Activated CD4-positive, alpha-beta T cell treated with anti-CD3 and anti-CD28 coated beads, Interleukin-2, amount 50 U/mL, for 48 hours (primary cell): ENCODE data around the gene ASTN1.

ENCODE experiments used
- DNase-seq, 2 experiments: peaks; one replicate each; pipeline ENCODE4 v3.0.0-alpha.2; 2020

The ASTN1 gene

DNA sequence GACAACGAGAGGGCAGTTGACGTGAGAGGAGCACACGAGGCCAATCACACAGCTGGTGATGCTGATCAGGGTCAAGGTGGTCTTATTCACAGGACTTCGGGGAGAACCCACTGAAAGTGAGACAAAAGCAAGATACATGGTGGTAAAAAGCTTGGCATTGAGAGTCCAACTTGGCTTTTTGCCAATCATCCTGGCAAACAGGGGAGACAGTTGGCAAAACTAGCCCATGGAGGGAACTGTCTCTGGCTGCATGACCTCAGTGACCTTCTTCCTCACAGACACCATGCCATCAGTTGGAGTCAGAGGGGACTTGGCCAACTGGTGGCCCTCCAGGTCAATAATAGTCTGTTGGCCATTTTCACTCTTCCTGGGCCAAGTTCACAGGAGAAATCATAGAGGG is 139.9 kb downstream of the ASTN1 start:
- no peak for DNase-seq

DNA sequence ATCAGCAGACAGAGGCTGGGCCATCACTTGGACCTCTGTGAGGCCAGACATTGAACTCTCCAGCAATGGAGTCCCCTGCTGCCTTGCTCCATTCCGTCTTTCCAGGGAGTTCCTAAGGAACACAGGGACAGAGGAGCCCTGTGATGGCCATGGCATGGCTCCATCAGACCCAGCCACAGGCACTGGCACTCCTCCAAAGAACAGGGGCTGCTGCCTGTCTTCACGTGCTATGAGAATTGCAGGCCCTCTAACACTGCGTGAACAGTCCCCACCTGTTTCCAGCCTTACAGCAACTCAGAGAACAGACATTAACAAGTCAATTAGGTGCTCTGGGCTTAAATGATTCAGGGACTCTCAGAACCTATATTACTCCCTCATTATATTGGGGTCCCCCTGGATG is 140.8 kb downstream of the ASTN1 start:
- no peak for DNase-seq

DNA sequence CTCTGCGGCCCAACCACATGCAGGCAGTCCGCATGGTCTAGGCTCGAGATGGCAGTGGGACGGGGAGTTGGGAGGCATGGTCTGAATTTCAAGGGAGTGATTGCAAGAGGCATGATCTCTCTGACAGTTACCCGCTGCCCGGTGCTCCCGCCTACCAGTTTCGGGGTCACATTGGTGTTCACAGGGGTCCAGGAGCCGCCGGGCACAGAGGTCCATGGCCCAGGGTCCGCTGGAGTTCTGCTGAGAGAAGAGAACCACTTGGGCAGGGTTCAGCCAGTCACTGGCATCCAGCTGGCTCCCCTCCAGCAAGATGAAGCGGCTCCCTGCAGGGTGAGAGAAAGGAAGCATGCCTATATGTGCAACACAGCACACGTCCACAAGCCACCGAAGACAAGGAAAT is 141.3 kb downstream of the ASTN1 start:
- no peak for DNase-seq

DNA sequence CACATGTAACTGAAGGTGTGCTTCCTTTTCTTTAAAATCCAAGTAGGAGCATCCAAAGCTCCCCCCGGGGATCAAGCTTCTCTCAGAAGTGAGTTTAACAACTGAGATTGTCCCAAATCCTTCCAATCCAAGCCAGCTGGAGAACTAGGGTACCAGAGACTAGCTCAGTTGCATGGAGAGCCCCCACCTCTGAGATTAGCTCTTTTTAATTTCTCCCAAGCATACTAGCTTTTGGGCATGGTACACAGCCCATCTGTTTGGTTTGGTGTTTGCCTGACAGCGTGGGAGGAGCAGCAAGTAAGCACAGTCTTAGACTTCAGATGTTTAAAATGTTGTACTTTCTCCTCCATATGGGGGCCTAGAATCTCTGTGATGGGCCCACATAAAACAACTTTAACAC is 142.8 kb downstream of the ASTN1 start:
- DNase-seq: no peak

DNA sequence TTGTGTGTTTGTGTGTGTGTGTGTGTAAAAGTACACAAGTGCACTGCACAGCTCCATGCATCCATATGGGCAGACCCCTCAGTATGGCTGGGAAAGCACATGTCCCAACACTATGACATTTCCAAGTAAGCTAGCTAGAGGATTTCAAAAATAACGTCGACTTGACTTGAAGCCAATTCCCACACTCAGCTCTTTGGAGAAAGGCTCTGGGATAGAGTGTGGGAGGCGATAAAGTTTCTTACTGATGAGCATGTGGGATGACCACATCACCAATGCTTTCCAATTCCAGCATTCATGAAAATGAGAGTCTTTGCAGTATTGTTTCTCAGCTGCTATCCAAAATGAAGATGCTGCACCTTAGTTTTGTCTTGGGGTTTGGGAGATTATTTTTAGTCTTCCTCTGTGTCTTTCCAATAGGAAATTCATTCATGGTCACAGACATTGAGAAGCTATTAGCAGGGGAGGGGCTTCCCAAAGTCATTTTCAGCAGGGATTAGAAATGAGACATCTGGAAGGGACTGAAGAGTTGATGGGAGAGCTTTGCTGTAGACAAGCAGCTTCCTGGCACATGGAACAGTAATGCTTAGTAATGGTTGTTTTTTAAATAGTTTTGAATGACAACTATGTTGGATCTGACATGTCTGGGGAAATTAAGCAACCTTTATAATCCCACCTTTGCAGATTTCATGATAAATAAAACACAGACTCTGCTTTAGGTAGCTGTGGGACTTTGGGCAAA is 143.5 kb downstream of the ASTN1 start:
- no peak for DNase-seq

DNA sequence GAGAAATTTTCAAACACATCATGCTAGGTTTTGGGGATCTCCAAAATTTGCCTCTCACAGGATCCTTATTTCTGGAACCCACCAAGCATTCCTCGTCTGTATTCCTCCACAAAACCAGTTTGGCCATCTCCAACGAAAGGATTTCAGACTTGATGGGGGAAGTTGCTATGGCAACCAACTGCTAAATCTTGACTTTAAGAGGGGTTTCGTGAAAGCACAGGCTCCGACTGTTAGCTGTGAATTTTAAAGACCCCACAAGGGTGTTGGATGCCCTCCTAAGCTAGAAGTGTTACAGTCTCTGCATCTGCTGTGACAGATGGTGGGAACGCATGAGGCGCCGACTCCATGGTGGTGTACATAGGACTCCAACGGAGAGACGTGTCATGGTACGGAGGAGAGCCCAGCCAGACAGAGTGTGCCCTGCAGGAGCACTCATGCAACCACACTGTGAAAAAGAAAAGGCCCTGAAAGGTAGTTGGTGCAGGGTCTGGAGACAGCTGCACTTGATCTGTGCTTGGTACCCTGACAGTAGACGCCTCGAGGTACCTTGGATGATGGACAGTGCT is 147.1 kb downstream of the ASTN1 start:
- DNase-seq: no peak

DNA sequence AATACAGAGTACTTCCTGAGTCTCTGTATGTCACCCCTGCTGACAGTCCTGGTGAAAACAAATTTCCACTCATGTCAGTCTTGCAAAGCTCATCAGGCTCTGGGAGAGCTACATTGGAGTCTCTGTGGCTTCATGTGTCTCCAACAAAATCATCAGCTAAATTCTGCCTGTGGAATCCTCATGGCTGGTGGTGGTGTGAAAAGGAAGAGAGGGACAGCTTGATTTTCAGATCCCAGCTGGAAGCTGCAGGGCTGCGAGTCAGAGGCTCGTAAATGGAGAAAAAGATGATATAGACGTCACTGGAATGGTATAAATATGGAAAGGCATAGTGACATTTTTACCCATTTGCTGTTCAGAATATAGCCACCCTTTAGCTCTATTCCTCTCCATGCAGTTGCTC is 150.2 kb downstream of the ASTN1 start:
- no peak for DNase-seq

DNA sequence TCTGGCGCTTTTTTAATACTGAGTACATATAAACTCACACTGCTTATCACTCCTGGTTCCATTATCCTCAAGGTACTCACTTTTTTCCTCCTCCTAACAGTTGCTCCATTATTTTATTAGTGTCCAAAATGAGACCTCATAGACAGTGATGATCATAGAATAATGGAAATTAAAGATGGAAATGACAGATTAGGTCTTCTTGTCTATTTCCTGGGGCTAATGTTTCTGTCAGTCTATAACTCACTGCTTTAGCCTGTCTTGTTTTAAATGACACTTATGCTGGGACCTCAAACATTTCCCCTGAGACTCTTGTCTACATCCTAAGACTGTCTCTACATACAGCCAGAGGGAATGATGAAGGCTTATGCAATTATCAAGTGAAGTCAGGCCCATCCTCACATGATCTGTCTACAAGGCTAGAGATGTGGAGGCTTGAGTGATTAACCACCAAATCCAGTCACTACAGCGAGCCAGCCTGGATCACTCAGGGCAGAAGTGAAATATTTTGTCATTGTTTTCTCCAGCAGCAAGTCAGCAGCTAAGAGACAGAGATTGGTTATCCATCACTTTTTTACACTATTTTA is 152.1 kb downstream of the ASTN1 start:
- no peak for DNase-seq

DNA sequence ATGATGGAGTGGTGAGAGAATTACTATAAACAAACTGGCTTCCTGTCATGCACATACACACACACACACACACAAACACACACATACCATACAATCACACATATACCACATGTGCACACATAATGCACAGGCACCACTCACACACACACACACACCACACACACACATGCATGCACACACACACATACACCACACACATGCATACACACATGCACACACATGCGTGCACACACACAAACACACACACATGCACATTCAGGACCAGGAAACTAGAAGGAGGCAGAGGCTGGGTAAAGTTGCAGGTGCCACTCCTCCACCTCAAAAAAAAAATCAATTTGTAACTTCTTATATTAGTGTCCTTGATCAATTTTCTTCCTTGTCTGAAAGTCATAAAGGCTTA is 153.0 kb downstream of the ASTN1 start:
- no peak for DNase-seq

DNA sequence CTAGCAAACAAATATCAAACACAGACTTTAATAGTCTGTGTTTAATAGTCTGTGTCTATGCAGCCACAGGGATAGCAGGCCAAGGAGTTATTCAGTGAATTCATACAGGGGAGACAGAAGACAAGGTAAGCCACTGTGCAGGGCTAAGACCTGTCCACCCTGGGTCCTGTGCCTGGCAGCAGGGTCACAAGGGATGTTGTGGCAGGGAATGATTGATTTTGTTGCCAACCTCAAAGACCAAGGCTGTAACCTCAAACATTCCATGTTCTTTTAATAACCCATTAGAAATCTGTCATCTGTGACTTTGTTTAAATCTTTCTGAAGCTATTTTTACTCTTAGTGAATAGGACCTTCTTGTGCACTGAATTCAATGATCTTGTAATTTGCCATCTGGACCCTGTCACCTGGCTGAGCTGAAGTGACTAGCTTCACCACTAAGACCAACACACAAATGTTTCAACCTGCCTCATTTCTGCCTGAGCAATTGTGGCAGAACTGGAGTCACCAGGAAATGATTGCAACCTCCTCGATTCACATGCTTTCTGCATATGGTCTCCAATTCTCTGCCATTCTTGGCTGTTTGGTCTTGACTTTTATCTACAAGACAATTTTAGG is 154.2 kb downstream of the ASTN1 start:
- no peak for DNase-seq

DNA sequence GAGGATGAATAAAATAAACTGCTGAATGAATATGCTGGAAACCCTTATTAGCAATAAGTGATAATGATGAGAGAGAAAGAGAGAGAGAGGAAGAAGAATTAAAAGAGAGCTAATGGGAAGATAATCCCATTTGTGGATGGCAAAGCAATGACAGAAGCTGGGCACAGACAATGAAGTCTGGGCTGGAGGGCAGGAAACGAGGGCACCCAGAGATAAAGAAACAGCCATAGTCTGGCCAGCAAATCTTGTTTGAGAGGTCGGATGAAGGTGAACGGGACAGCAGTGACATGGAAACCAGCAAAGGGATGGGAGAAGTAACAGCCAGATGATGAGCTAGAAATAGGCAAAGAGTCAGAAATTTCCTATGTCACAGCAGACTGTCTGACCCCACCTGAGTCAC is 155.9 kb downstream of the ASTN1 start:
- DNase-seq: no peak

DNA sequence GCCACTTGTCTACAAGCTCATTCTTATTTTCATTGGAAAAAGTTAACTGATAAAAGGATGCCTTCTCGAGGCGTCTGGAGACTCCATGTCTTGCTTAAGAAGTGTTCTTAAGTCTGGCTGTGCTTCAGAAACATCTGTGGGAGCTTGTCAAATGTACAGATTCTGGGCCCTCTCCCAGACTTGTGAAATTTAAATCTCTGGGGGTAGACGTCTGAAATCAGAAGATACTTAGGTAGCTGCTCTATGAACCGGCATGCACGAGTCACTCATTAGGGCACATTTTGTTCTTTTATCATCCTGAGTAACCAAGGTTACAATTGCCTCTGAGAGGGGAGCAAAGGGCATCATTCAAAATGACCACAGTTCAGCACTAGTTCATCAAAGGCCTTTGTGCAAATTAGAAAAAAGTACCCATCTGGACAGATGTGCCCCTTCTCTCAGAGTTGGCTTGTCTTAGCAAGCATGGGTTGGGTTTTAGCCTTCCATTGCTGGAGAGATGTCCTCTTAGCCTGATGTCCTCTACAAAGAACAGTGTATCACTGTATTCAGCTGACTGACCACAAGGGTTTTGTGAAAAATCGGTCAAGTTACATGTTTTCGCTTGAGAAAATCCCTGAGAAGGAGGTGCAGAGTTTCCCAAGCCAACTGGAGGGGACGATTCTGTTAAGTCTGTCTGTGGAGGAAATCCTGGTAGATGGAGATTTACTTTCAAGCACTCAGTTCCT is 156.9 kb downstream of the ASTN1 start:
- no peak for DNase-seq

DNA sequence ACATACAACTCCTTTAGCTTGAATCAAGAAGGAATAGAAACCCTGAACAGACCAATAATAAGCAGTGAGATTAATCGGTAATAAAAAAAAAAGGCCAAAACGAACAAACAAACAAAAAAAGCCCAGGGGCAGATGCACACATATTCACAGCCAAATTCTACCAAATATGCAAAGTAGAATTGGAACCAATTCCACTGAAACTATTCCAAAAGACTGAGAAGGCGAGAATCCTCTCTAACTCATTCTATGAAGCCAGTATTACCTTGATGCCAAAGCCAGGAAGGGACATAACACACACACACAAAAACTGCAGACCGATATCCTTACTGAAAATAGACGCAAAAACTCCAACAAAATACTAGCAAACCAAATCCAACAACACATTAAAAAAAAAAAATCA is 161.6 kb downstream of the ASTN1 start:
- no peak for DNase-seq

DNA sequence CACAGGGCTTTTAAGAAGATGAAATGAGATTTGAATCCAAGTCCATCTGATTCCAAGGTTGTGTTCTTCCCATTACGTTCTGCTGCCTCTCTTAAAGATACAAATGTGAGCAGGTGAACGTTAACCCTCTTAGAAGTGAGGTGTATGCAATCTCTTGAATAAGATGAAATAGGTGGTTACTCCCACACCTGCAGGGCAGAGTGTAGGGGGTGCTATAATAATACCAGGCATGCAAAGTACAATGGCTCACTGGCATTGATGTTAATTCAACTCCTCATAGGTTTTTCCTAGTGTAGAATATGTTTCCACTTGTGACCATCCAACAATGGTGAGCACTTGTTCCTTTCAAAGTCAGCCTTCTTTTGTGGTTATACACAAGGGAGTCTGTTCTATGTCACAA is 163.0 kb downstream of the ASTN1 start:
- DNase-seq: no peak

DNA sequence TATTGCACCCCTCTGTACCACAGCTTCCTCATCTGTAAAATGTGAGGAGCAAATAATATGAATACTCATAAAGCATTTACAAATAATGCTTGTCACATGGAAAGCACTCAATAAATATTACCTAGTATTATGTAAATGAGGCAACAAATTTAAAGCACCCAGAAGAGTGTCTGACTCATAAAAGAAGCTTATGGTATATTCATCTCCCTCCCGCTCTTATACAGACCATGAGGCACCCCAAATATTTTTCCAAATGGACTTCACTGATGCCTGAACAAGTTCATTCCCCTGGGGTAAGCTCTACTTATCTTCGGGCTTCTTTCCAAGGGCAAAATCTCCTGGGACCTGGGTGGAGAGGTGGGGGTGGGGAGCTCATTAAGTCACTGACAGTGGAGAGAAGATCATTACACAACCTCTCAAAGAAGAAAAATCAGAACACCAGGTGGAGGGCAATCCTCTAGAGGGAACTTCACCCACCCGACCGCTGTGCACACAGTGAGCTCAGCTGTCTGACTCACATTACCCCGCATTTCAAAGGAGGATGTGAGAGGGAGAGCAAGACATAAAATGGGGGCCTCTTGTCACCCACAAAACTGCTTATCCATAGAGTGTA is 166.2 kb downstream of the ASTN1 start:
- no peak for DNase-seq

DNA sequence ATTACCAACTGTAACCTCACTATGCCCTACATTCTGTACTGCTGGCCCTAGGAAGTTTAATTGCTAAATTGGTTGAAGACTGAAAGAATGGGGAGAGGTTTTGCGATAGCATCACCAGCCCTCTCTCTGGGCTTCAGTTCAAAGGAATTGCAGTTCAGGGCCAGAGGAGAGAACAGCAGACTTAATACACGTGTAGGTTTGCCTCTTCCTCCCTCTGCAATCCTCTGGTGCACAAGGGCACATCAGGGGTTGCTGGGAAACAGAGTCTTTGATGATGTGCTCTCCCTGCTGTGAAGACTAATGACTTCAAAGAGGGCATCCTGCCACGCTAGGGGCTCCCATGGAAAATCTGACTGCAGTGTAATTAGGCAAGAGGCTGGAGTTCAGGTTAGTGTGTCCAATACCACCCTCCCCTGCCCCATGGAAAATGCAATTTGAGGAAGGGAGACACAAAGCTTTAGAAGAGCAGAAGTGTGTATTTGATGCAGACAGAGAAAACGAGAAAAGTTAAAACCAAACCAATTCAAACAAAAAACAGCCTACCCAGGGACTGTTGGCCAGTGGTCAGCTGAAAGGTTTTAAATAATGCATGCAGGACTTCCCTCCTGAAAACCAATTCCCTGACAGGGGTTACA is 167.9 kb downstream of the ASTN1 start:
- no peak for DNase-seq

DNA sequence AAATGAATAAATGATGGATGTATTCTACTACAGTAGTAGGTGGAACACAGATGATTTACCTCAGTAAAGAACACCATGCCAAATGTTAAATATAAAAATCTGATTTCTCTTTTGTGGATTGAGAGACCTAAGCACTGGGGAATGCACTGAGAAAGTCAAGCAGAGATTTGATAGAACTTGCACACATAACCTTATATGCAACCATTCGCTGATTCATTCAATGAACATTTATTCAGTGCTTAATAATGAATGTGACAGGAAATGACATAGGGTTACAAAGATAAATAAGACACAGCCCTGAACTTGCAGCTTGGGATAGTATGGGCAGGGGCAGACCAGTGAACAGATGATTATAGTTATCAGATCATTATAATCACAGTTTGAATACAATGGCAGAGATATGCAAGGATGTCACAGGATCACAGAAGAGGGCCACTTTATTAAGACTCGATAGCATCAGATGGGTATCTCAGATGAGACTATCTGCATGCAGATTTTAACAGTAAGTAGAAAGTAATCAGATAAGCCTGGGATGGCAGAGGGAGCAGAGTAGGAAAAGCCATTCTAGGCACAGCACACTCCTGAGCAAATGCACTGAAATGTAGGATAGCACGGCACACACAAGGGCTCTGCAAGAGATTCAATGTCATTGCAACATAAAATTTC is 169.4 kb downstream of the ASTN1 start:
- no peak for DNase-seq

DNA sequence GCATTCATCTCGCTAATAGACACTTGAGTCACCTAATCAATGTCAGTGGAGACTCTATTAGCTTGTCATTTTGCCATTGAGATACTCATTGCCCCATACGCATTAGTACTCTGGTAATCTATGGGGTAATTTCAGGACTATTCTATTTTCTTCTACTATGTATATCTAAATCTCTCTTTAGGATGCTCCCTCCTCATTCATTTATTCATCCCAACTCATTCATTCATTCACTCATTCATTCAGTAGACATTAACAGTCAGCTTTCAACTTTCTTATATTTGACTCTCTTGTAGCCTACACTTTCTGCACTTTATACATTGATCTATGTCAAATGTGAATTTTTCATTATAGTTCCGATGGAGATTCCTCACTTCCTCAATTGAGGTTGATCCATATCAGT is 170.9 kb downstream of the ASTN1 start:
- DNase-seq: no peak

DNA sequence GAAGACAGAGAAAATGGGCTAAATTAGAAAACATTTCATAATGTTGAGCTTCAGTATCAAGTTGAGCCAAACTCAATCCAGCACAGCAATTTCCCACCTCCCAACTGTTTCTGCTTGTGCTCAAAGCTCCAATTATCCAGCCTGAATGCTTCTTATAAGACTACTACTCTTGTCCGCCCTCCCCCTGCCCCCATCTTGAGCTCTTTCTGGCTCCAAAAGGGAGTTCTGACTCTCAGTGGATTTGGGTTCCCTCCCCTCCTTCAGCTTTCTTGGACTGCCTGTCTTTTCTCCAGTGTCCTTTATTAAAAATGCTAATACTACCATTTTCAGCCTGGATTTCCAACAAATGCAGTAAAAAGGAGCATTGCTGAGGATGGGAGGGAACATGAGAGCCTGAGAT is 174.8 kb downstream of the ASTN1 start:
- no peak for DNase-seq

DNA sequence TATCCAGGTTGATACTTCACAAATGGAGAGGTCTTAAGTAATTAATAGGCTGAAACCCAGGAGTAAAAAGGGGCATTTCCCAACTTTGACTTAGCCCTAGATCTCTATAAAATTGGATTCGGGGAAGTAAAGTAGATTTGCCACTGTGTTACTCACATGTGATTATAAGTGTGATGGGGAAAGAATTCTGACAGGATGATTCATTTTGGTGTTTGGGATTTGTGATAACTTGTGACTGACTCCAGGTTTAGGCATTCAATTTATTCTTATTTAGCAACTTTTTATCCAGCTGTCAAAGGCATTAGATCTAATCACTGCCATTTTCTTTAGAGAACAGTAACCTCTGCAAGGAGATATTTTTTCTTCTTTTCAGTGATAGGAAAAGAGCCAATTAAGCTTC is 175.5 kb downstream of the ASTN1 start:
- no peak for DNase-seq

DNA sequence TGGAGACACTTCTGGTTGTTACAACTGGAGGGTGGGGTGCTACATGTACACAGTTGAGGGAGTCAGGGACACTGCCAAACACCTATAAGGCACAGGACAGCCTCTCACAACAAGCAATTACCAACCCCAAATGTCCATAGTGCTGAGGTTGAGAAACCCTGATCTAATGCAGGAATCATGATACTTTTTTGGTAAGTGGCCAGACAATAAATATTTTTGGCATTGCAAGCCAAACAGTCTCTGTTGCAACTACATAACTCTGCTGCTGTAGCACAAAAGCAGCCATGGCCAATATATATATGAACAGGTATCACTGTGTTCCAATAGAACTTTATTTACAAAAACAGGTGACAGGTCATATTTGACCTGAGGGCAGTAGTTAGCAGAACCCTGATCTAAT is 177.5 kb downstream of the ASTN1 start:
- DNase-seq: no peak

DNA sequence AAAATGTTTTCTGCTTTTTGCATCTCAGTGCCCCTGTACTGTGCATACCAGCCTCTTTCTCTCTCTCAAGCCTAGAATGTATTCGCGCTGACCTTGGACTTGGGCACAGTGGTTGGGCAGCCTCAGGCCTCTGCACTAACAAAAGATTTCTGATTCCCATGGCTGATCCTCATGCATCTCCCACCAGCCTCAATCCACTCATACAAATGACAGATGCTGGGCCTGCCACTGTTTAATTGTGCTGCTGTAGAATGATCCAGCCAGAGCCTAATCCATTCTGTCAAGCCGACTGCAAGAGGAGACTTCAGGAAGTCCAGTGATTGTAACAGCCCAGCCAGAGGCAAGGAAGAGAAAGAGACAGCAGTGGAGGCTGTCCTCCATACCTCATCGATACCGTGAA is 180.8 kb downstream of the ASTN1 start:
- no peak for DNase-seq
